ENCODE measurements around the gene SMIM1. TPM values are rescaled to one million over a fixed set of nuclear protein-coding genes. Genes with fewer than 3 reads are reported as not detected.

The SMIM1 gene
- polyA plus RNA-seq, 2 of the 4 experiments (the other 2 are of a cell fraction): 0.67 to 1.1 TPM

DNA sequence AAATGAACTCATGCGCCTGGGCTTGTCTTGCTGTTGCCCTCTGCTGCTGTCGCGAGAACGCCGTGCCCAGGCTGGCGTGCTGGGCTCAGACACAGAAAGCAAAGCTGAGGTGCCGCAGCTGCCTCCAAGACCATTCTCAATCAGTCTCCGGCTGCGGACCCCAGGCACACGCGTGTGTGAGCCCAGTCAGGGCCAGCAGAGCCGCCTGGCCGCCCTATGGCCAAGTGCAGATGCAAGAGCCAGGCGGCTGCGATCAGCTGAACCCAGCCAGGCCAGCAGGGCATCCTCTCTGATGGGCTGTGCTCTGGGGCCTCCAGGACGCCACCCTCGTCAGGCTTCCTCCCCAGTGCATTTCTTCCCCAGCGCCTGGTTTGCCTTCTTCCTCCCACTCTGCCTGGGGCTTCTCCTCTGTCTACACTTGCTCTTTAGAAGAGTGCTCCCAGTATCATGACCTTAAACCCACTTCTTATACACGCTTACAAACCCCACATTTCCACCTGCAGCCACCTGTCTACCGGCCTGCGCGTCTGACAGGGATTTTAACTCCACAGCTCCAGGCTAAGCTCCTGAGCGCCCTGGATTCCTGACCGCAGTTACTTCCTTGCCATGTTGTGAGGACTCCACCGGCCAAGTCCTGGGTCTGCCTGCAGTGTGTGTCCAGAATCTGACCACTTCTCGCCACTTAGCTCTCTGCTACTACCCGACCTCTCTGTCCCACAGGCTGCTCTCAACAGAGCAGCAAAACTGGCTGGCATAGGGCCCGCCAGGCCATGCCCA lies 45.5 kb downstream of the SMIM1 start:
- WGBS (ENCODE audit: missing lambda C conversion rate): 92% methylated on average over 28 of the region's 28 CpGs
- TF ChIP-seq MAFK (IDR thresholded peaks at IDR 0.05; ENCODE audit: partially characterized antibody): no peak
- Histone ChIP-seq H3K4me1 (no peaks in the 10 kb centered on the region), H3K9me3 (no peaks in the 10 kb centered on the region), H3K4me3 (no peak overlapping the region), H3K27ac (no peak overlapping the region), H3K4me2 (no peak overlapping the region)
- ATAC-seq (no peak), DNase-seq (ENCODE audit: low read depth in 1 of 2, low spot score in 1 of 2) (no peak), FAIRE-seq (no peak)
- ChIA-PET CTCF (no interaction called here), POLR2A (no interaction called here)

DNA sequence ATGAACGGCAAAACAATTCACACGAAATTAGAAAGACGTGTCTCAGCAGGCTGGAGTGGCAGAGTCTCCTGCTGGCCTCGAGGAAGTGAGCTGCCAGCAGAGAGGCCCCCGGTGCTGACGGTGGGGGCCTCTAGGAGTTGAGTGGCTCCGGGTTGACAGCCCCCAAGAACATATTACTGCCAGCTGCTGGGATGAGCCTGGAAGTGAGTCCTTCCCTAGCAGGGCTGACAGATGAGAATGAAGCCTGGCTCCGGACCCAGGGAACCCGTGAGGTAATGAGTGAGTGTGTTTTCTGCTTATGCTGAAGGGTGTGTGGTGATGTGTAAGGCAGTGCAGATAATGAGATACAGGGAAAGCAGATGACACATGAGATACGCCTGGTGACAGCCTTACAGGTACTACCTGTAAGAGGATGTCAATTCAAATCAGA lies 47.2 kb downstream of the SMIM1 start:
- Histone ChIP-seq H3K27ac (no peak overlapping the region), H3K4me2 (no peak overlapping the region), H3K4me1 (no peaks in the 10 kb centered on the region), H3K9me3 (no peaks in the 10 kb centered on the region), H3K4me3 (no peak overlapping the region)
- TF ChIP-seq NPAS2 (CRISPR knock-in tag; IDR thresholded peaks at IDR 0.05; ENCODE audit: borderline replicate concordance) (no peak), FOXS1 (CRISPR knock-in tag; IDR thresholded peaks at IDR 0.05) (no peak), BHLHE40 (IDR thresholded peaks at IDR 0.05; ENCODE audit: low read depth, low read length) (no peak), NR3C1 (IDR thresholded peaks at IDR 0.05) (no peak), POLR2A (IDR thresholded peaks at IDR 0.05; ENCODE audit: low read length) (no peak), SREBF2 (IDR thresholded peaks at IDR 0.05) (no peak), HOXB5 (CRISPR knock-in tag; IDR thresholded peaks at IDR 0.05) (no peak), CBX2 (IDR thresholded peaks at IDR 0.05; ENCODE audit: borderline replicate concordance, low read depth) (no peak), MAZ (IDR thresholded peaks at IDR 0.05; ENCODE audit: borderline replicate concordance, low read depth, low read length) (no peak), ZC3H11A (IDR thresholded peaks at IDR 0.05) (no peak)
- TF ChIP-seq, protein P1, sequence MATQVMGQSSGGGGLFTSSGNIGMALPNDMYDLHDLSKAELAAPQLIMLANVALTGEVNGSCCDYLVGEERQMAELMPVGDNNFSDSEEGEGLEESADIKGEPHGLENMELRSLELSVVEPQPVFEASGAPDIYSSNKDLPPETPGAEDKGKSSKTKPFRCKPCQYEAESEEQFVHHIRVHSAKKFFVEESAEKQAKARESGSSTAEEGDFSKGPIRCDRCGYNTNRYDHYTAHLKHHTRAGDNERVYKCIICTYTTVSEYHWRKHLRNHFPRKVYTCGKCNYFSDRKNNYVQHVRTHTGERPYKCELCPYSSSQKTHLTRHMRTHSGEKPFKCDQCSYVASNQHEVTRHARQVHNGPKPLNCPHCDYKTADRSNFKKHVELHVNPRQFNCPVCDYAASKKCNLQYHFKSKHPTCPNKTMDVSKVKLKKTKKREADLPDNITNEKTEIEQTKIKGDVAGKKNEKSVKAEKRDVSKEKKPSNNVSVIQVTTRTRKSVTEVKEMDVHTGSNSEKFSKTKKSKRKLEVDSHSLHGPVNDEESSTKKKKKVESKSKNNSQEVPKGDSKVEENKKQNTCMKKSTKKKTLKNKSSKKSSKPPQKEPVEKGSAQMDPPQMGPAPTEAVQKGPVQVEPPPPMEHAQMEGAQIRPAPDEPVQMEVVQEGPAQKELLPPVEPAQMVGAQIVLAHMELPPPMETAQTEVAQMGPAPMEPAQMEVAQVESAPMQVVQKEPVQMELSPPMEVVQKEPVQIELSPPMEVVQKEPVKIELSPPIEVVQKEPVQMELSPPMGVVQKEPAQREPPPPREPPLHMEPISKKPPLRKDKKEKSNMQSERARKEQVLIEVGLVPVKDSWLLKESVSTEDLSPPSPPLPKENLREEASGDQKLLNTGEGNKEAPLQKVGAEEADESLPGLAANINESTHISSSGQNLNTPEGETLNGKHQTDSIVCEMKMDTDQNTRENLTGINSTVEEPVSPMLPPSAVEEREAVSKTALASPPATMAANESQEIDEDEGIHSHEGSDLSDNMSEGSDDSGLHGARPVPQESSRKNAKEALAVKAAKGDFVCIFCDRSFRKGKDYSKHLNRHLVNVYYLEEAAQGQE (IDR thresholded peaks at IDR 0.05): no peak
- TF ChIP-seq, protein P2, sequence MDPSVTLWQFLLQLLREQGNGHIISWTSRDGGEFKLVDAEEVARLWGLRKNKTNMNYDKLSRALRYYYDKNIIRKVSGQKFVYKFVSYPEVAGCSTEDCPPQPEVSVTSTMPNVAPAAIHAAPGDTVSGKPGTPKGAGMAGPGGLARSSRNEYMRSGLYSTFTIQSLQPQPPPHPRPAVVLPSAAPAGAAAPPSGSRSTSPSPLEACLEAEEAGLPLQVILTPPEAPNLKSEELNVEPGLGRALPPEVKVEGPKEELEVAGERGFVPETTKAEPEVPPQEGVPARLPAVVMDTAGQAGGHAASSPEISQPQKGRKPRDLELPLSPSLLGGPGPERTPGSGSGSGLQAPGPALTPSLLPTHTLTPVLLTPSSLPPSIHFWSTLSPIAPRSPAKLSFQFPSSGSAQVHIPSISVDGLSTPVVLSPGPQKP (IDR thresholded peaks at IDR 0.05; ENCODE audit: low read depth, low read length): no peak
- CTCF ChIA-PET: no interaction called here
- FAIRE-seq (no peak), DNase-seq (ENCODE audit: low read depth in 1 of 2, low spot score in 1 of 2) (no peak), ATAC-seq (no peak)
- 77% methylated on average over 10 of the region's 10 CpGs for WGBS (ENCODE audit: missing lambda C conversion rate)
- POLR2A ChIA-PET: no interaction called here

DNA sequence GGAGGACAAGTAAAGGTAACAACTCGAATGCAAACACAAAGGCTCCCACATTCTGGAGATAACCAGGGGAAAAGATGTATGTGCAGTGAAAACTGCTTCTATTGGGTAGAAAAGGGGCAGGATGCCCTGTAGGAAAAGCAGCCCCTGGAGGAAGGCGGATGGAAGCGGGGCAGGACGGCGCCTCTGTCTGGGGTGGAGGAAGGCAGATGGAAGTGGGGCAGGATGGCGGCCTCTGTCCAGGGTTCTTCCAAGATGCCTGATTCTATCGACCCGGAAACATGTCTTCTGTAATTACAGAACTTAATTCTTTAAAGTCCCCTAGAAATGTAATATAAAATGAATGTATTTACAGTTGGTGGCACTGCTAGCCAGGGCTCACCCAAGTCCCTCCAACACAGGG lies 47.8 kb downstream of the SMIM1 start:
- CTCF ChIA-PET: no interaction called here
- no peak overlapping the region for H3K4me3 ChIP-seq
- DNase-seq (ENCODE audit: low read depth in 1 of 2, low spot score in 1 of 2) (no peak), ATAC-seq (no peak), FAIRE-seq (no peak)
- no peaks in the 10 kb centered on the region for H3K4me1 ChIP-seq
- TF ChIP-seq RCOR1 (IDR thresholded peaks at IDR 0.05; ENCODE audit: low read depth, low read length): no peak
- no peak for TF ChIP-seq ESRRA (IDR thresholded peaks at IDR 0.05; ENCODE audit: borderline replicate concordance, low read length)
- TF ChIP-seq, protein P3, sequence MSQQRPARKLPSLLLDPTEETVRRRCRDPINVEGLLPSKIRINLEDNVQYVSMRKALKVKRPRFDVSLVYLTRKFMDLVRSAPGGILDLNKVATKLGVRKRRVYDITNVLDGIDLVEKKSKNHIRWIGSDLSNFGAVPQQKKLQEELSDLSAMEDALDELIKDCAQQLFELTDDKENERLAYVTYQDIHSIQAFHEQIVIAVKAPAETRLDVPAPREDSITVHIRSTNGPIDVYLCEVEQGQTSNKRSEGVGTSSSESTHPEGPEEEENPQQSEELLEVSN (IDR thresholded peaks at IDR 0.05; ENCODE audit: borderline replicate concordance, low read depth): no peak
- no peak for TF ChIP-seq HOXB5 (CRISPR knock-in tag; IDR thresholded peaks at IDR 0.05)
- no peak overlapping the region for H3K4me2 ChIP-seq
- no peaks in the 10 kb centered on the region for H3K9me3 ChIP-seq
- 92% methylated on average over 8 of the region's 8 CpGs for WGBS (ENCODE audit: missing lambda C conversion rate)
- no peak overlapping the region for H3K27ac ChIP-seq
- POLR2A ChIA-PET: no interaction called here
